HEK293 (cell line): ENCODE data around the gene RBM20.

Source experiments
- CTCF ChIA-PET: fragments of 350-600 bp; formaldehyde crosslinking; extraction: SDS; loops from one replicate; lab custom pipeline; 2021; ENCODE audit warnings: antibody characterized with exemption; lab: Yijun Ruan, JAX
- POLR2A ChIA-PET: fragments of 300-600 bp; formaldehyde crosslinking; extraction: SDS; loops from one replicate; lab custom pipeline; 2020; ENCODE audit warnings: antibody characterized with exemption, inconsistent platforms; lab: Yijun Ruan, JAX
- H3K27ac ChIP-seq: fragments of 200-500 bp; sonication (Bioruptor generic); 2 replicates; pipeline ENCODE4 v1.5.1; 2014; ENCODE audit warnings: low read depth, low read length, control low read depth, inconsistent platforms; ENCODE audit errors: extremely low read depth
- H3K36me3 ChIP-seq, 2 experiments: fragments of 200-500 bp in 1 of 2; sonication (Bioruptor generic) in 1 of 2; 1 replicate in 1 of 2; 2 replicates in 1 of 2; pipeline ENCODE4 v1.5.1; 2014 to 2017; ENCODE audit warnings: inconsistent platforms in 2 of 2, low read length in 2 of 2; ENCODE audit not compliant: control insufficient read depth in 2 of 2, insufficient read depth in 1 of 2
- H3K4me1 ChIP-seq: fragments of 200-500 bp; sonication (Bioruptor generic); 2 replicates; pipeline ENCODE4 v1.5.1; 2014; ENCODE audit warnings: mild to moderate bottlenecking, low read length, inconsistent platforms; ENCODE audit not compliant: control insufficient read depth, insufficient read depth
- H3K4me3 ChIP-seq: 2 replicates; pipeline ENCODE4 v1.5.1; 2011; ENCODE audit warnings: low read depth, mild to moderate bottlenecking, control low read depth, low read length, moderate library complexity
- H3K9me3 ChIP-seq: fragments of 200-500 bp; sonication (Bioruptor generic); 2 replicates; pipeline ENCODE4 v1.5.1; 2014; ENCODE audit warnings: low read depth, low read length, inconsistent platforms; ENCODE audit not compliant: control insufficient read depth, insufficient read depth
- BCL11A ChIP-seq: fragments of 450-650 bp; formaldehyde crosslinking; IDR thresholded peaks from 2 replicates; pipeline ENCODE4 v1.5.1; 2016; ENCODE audit warnings: low read depth, missing biosample characterization, missing genetic modification characterization
- GLIS1 ChIP-seq: fragments of 450-650 bp; formaldehyde crosslinking; IDR thresholded peaks from 2 replicates; pipeline ENCODE4 v1.5.1; 2016; ENCODE audit warnings: missing biosample characterization, missing genetic modification characterization
- KLF1 ChIP-seq: fragments of 450-650 bp; formaldehyde crosslinking; IDR thresholded peaks from 2 replicates; pipeline ENCODE4 v1.5.1; 2016; ENCODE audit warnings: missing biosample characterization, missing genetic modification characterization
- KLF7 ChIP-seq: fragments of 450-650 bp; formaldehyde crosslinking; IDR thresholded peaks from 2 replicates; pipeline ENCODE4 v1.5.1; 2016; ENCODE audit warnings: missing biosample characterization, missing genetic modification characterization, borderline replicate concordance
- OVOL3 ChIP-seq: fragments of 450-650 bp; formaldehyde crosslinking; IDR thresholded peaks from 2 replicates; pipeline ENCODE4 v1.5.1; 2016; ENCODE audit warnings: missing biosample characterization, missing genetic modification characterization
- PRDM4 ChIP-seq: fragments of 450-650 bp; formaldehyde crosslinking; IDR thresholded peaks from 2 replicates; pipeline ENCODE4 v1.5.1; 2017; ENCODE audit warnings: missing biosample characterization, missing genetic modification characterization
- SP3 ChIP-seq: fragments of 450-650 bp; formaldehyde crosslinking; IDR thresholded peaks from 2 replicates; pipeline ENCODE4 v1.5.1; 2016; ENCODE audit warnings: missing biosample characterization, missing genetic modification characterization
- YY1 ChIP-seq: fragments of 450-650 bp; formaldehyde crosslinking; IDR thresholded peaks from 2 replicates; pipeline ENCODE4 v1.5.1; 2018; ENCODE audit warnings: missing biosample characterization, missing genetic modification characterization
- ZBTB1 ChIP-seq: fragments of 450-650 bp; formaldehyde crosslinking; IDR thresholded peaks from 2 replicates; pipeline ENCODE4 v1.5.1; 2016; ENCODE audit warnings: missing biosample characterization, missing genetic modification characterization
- ZBTB20 ChIP-seq: fragments of 450-650 bp; formaldehyde crosslinking; IDR thresholded peaks from 2 replicates; pipeline ENCODE4 v1.5.1; 2016; ENCODE audit warnings: missing biosample characterization, missing genetic modification characterization
- ZBTB48 ChIP-seq: fragments of 450-650 bp; formaldehyde crosslinking; IDR thresholded peaks from 2 replicates; pipeline ENCODE4 v1.5.1; 2016; ENCODE audit warnings: missing biosample characterization, missing genetic modification characterization
- ZFP69B ChIP-seq: fragments of 450-650 bp; formaldehyde crosslinking; IDR thresholded peaks from 2 replicates; pipeline ENCODE4 v1.5.1; 2016; ENCODE audit warnings: missing biosample characterization, missing genetic modification characterization
- ZNF10 ChIP-seq: fragments of 450-650 bp; formaldehyde crosslinking; IDR thresholded peaks from 2 replicates; pipeline ENCODE4 v1.5.1; 2017; ENCODE audit warnings: missing biosample characterization, missing genetic modification characterization
- ZNF121 ChIP-seq: fragments of 450-650 bp; formaldehyde crosslinking; IDR thresholded peaks from 2 replicates; pipeline ENCODE4 v1.5.1; 2016; ENCODE audit warnings: missing biosample characterization, missing genetic modification characterization
- ZNF138 ChIP-seq: fragments of 450-650 bp; formaldehyde crosslinking; IDR thresholded peaks from 2 replicates; pipeline ENCODE4 v1.5.1; 2016; ENCODE audit warnings: missing biosample characterization, missing genetic modification characterization, borderline replicate concordance
- ZNF175 ChIP-seq: fragments of 450-650 bp; formaldehyde crosslinking; IDR thresholded peaks from 2 replicates; pipeline ENCODE4 v1.5.1; 2016; ENCODE audit warnings: missing biosample characterization, missing genetic modification characterization
- ZNF19 ChIP-seq: fragments of 450-650 bp; formaldehyde crosslinking; IDR thresholded peaks from 2 replicates; pipeline ENCODE4; 2016; ENCODE audit warnings: missing biosample characterization, missing genetic modification characterization, low read depth
- ZNF214 ChIP-seq: fragments of 450-650 bp; formaldehyde crosslinking; IDR thresholded peaks from 2 replicates; pipeline ENCODE4 v1.5.1; 2017; ENCODE audit warnings: missing biosample characterization, mild to moderate bottlenecking, missing genetic modification characterization, borderline replicate concordance
- ZNF335 ChIP-seq: fragments of 450-650 bp; formaldehyde crosslinking; conservative IDR thresholded peaks from 2 replicates; pipeline ENCODE4 v1.5.1; 2016; ENCODE audit warnings: missing biosample characterization, missing genetic modification characterization
- ZNF366 ChIP-seq: fragments of 450-650 bp; formaldehyde crosslinking; conservative IDR thresholded peaks from 2 replicates; pipeline ENCODE4 v1.5.1; 2016; ENCODE audit warnings: missing biosample characterization, missing genetic modification characterization
- ZNF404 ChIP-seq: fragments of 450-650 bp; formaldehyde crosslinking; IDR thresholded peaks from 2 replicates; pipeline ENCODE4 v1.5.1; 2017; ENCODE audit warnings: missing biosample characterization, missing genetic modification characterization
- ZNF416 ChIP-seq: fragments of 450-650 bp; formaldehyde crosslinking; IDR thresholded peaks from 2 replicates; pipeline ENCODE4 v1.5.1; 2016; ENCODE audit warnings: missing biosample characterization, missing genetic modification characterization
- ZNF433 ChIP-seq: fragments of 450-650 bp; formaldehyde crosslinking; IDR thresholded peaks from 2 replicates; pipeline ENCODE4 v1.5.1; 2016; ENCODE audit warnings: missing biosample characterization, missing genetic modification characterization, low read depth
- ZNF501 ChIP-seq: fragments of 450-650 bp; formaldehyde crosslinking; IDR thresholded peaks from 2 replicates; pipeline ENCODE4 v1.5.1; 2016; ENCODE audit warnings: missing biosample characterization, missing genetic modification characterization
- ZNF521 ChIP-seq: fragments of 450-650 bp; formaldehyde crosslinking; IDR thresholded peaks from 2 replicates; pipeline ENCODE4 v1.5.1; 2017; ENCODE audit warnings: missing biosample characterization, mild to moderate bottlenecking, missing genetic modification characterization
- ZNF558 ChIP-seq: fragments of 450-650 bp; formaldehyde crosslinking; IDR thresholded peaks from 2 replicates; pipeline ENCODE4 v1.5.1; 2016; ENCODE audit warnings: missing biosample characterization, missing genetic modification characterization
- ZNF621 ChIP-seq: fragments of 450-650 bp; formaldehyde crosslinking; IDR thresholded peaks from 2 replicates; pipeline ENCODE4 v1.5.1; 2017; ENCODE audit warnings: missing biosample characterization, missing genetic modification characterization
- ZNF623 ChIP-seq: fragments of 450-650 bp; formaldehyde crosslinking; IDR thresholded peaks from 2 replicates; pipeline ENCODE4 v1.5.1; 2016; ENCODE audit warnings: missing biosample characterization, missing genetic modification characterization
- ZNF639 ChIP-seq: fragments of 450-650 bp; formaldehyde crosslinking; IDR thresholded peaks from 2 replicates; pipeline ENCODE4 v1.5.1; 2016; ENCODE audit warnings: missing biosample characterization, missing genetic modification characterization
- ZNF645 ChIP-seq: fragments of 450-650 bp; formaldehyde crosslinking; IDR thresholded peaks from 2 replicates; pipeline ENCODE4; 2016; ENCODE audit warnings: missing biosample characterization, missing genetic modification characterization
- ZNF677 ChIP-seq: fragments of 450-650 bp; IDR thresholded peaks from 2 replicates; pipeline ENCODE4 v1.5.0; 2018; ENCODE audit warnings: missing biosample characterization, mild to moderate bottlenecking, missing genetic modification characterization, moderate library complexity
- ZNF776 ChIP-seq: fragments of 450-650 bp; formaldehyde crosslinking; IDR thresholded peaks from 2 replicates; pipeline ENCODE4 v1.5.0; 2017; ENCODE audit warnings: missing biosample characterization, missing genetic modification characterization, borderline replicate concordance
- ZNF837 ChIP-seq: fragments of 450-650 bp; formaldehyde crosslinking; IDR thresholded peaks from 2 replicates; pipeline ENCODE4 v1.5.1; 2016; ENCODE audit warnings: missing biosample characterization, missing genetic modification characterization
- ZSCAN30 ChIP-seq: fragments of 450-650 bp; IDR thresholded peaks from 2 replicates; pipeline ENCODE4 v1.5.1; 2018; ENCODE audit warnings: missing biosample characterization, mild to moderate bottlenecking, missing genetic modification characterization, moderate library complexity
- ZXDB ChIP-seq: fragments of 450-650 bp; formaldehyde crosslinking; IDR thresholded peaks from 2 replicates; pipeline ENCODE4 v1.5.1; 2016; ENCODE audit warnings: missing biosample characterization, missing genetic modification characterization

RBM20 gene

GRCh38 chr10:110647136-110647430, 2.9 kb downstream of the RBM20 start (continued):
- TF ChIP-seq ZNF558 (tag by site-specific recombination) (0 out of 2 replicates have a peak, but pooled peaks have one; percentile 10), ZNF10 (tag by site-specific recombination) (no peak), ZNF335 (tag by site-specific recombination) (0 out of 2 replicates have a peak, but pooled peaks have one; percentile 29), ZNF404 (tag by site-specific recombination) (no peak), BCL11A (tag by site-specific recombination) (0 out of 2 replicates have a peak, but pooled peaks have one; percentile 32), ZNF138 (tag by site-specific recombination) (no peak)

GRCh38 chr10:110648692-110649346, 4.7 kb downstream of the RBM20 start:
- no peaks in the 10 kb centered on the region for H3K36me3 ChIP-seq
- peaks cover 46% of the 10 kb centered on the region for H3K4me1 ChIP-seq
- no peak overlapping the region for H3K27ac ChIP-seq
- ChIA-PET CTCF (interaction anchor here (0.6 to 3.4 kb wide), 11 partner anchors 9 to 221 kb away, joined by 3 to 24 read pairs (median 4); no protein-coding TSS in a partner anchor), POLR2A (interaction anchor here (1.1 to 1.3 kb wide), 3 partner anchors 58 to 438 kb away, joined by 3 to 4 read pairs (median 3); partner anchors contain the start of gene SHOC2)
- H3K4me3 ChIP-seq = no peak overlapping the region
- no peaks in the 10 kb centered on the region for H3K9me3 ChIP-seq
- peak; percentile 35; the same call in 1 of the 2 replicates for TF ChIP-seq ZNF501
- no peak for TF ChIP-seq ZNF677 (tag by site-specific recombination)
- TF ChIP-seq ZNF19 (tag by site-specific recombination) = no peak
- TF ChIP-seq ZFP69B (tag by site-specific recombination) = no peak
- no peak for TF ChIP-seq KLF7 (tag by site-specific recombination)
- no peak for TF ChIP-seq ZSCAN30 (tag by site-specific recombination)
- no peak for TF ChIP-seq ZNF621 (tag by site-specific recombination)
- TF ChIP-seq BCL11A (tag by site-specific recombination) = no peak
- TF ChIP-seq ZNF433 (tag by site-specific recombination) = peak; percentile 54; the same call in 1 of the 2 replicates
- peak; percentile 72 for TF ChIP-seq ZNF623 (tag by site-specific recombination)
- no peak for TF ChIP-seq ZNF645 (tag by site-specific recombination)
- no peak for TF ChIP-seq PRDM4 (tag by site-specific recombination)
- no peak for TF ChIP-seq ZBTB48 (tag by site-specific recombination)
- TF ChIP-seq ZNF416 (tag by site-specific recombination) = no peak
- no peak for TF ChIP-seq ZNF776 (tag by site-specific recombination)
- TF ChIP-seq ZNF138 (tag by site-specific recombination) = 0 out of 2 replicates have a peak, but pooled peaks have one; percentile 49
- no peak for TF ChIP-seq ZNF521 (tag by site-specific recombination)
- no peak for TF ChIP-seq ZNF175 (tag by site-specific recombination)
- no peak for TF ChIP-seq ZBTB20 (tag by site-specific recombination)
- peak; percentile 21; the same call in 1 of the 2 replicates for TF ChIP-seq SP3 (tag by site-specific recombination)
- no peak for TF ChIP-seq ZNF366 (tag by site-specific recombination)
- TF ChIP-seq ZXDB (tag by site-specific recombination) = peak; percentile 59
- TF ChIP-seq ZBTB1 = no peak
- TF ChIP-seq ZNF121 (tag by site-specific recombination) = no peak
- TF ChIP-seq GLIS1 = peak; percentile 46
- no peak for TF ChIP-seq OVOL3 (tag by site-specific recombination)
- TF ChIP-seq KLF1 (tag by site-specific recombination) = no peak
- no peak for TF ChIP-seq ZNF214 (tag by site-specific recombination)
- TF ChIP-seq ZNF639 (tag by site-specific recombination) = no peak
- no peak for TF ChIP-seq ZNF837 (tag by site-specific recombination)
- no peak for TF ChIP-seq YY1
